C4-2B (cell line): ENCODE results near the gene MATR3.

ENCODE experiments used
- CTCF ChIP-seq: fragments of 450-650 bp; conservative IDR thresholded peaks from 2 replicates; pipeline ENCODE4 v1.5.1; 2017; ENCODE audit warnings: mild to moderate bottlenecking
- ZFX ChIP-seq: fragments of 450-650 bp; IDR thresholded peaks from 2 replicates; pipeline ENCODE4 v1.6.1; 2017

- TF ChIP-seq CTCF (no peak), ZFX (no peak)
Observed at GRCh38 chr5:139272471-139273321, 20.8 kb upstream of the MATR3 start.
